ENCODE data around the gene INSL3.

DNA sequence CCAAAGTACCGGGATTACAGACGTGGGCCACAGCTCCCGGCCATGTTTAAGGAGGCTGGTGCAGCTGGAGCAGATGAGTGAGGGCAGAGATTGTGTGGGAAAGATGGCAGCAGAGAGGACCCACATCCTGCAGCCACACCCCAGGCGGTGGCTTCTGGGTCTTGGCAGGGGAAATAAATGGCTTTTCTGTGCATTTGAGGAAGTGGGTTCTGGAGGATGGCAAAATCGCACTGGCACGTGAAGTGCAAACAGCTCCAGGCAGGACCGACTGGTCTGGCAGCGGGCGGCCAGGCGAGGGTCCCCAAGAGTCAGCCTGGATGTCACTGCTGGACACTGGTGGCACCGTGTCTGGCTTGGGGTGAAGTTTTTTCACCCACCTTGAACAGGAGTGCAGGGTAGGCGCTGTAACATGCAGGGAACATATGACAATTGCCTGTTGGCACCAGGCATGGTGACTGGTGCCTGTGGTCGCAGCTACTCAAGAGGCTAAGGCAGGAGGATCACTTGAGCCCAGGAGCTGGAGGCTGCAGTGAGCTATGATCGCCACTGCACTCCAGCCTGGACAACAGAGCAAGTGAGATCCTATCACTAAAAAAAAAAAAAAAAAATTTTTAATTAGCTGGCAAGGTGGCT, 17.9 kb downstream of the INSL3 start:
- TF ChIP-seq, protein P1, sequence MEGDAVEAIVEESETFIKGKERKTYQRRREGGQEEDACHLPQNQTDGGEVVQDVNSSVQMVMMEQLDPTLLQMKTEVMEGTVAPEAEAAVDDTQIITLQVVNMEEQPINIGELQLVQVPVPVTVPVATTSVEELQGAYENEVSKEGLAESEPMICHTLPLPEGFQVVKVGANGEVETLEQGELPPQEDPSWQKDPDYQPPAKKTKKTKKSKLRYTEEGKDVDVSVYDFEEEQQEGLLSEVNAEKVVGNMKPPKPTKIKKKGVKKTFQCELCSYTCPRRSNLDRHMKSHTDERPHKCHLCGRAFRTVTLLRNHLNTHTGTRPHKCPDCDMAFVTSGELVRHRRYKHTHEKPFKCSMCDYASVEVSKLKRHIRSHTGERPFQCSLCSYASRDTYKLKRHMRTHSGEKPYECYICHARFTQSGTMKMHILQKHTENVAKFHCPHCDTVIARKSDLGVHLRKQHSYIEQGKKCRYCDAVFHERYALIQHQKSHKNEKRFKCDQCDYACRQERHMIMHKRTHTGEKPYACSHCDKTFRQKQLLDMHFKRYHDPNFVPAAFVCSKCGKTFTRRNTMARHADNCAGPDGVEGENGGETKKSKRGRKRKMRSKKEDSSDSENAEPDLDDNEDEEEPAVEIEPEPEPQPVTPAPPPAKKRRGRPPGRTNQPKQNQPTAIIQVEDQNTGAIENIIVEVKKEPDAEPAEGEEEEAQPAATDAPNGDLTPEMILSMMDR (IDR thresholded peaks at IDR 0.05; ENCODE audit: poor library complexity, severe bottlenecking) = no peak
- TF ChIP-seq EP300 (conservative IDR thresholded peaks at IDR 0.05; ENCODE audit: poor library complexity, severe bottlenecking) (no peak), EZH2 (IDR thresholded peaks at IDR 0.05; ENCODE audit: borderline replicate concordance, insufficient read depth, low read length, poor library complexity, severe bottlenecking) (no peak), MXI1 (conservative IDR thresholded peaks at IDR 0.05; ENCODE audit: poor library complexity, severe bottlenecking) (no peak), POLR2AphosphoS5 (IDR thresholded peaks at IDR 0.05) (no peak), RAD21 (conservative IDR thresholded peaks at IDR 0.05) (no peak), SMC3 (conservative IDR thresholded peaks at IDR 0.05; ENCODE audit: poor library complexity) (no peak), TAF1 (IDR thresholded peaks at IDR 0.05; ENCODE audit: low read depth) (no peak)
- TF ChIP-seq, protein P2, sequence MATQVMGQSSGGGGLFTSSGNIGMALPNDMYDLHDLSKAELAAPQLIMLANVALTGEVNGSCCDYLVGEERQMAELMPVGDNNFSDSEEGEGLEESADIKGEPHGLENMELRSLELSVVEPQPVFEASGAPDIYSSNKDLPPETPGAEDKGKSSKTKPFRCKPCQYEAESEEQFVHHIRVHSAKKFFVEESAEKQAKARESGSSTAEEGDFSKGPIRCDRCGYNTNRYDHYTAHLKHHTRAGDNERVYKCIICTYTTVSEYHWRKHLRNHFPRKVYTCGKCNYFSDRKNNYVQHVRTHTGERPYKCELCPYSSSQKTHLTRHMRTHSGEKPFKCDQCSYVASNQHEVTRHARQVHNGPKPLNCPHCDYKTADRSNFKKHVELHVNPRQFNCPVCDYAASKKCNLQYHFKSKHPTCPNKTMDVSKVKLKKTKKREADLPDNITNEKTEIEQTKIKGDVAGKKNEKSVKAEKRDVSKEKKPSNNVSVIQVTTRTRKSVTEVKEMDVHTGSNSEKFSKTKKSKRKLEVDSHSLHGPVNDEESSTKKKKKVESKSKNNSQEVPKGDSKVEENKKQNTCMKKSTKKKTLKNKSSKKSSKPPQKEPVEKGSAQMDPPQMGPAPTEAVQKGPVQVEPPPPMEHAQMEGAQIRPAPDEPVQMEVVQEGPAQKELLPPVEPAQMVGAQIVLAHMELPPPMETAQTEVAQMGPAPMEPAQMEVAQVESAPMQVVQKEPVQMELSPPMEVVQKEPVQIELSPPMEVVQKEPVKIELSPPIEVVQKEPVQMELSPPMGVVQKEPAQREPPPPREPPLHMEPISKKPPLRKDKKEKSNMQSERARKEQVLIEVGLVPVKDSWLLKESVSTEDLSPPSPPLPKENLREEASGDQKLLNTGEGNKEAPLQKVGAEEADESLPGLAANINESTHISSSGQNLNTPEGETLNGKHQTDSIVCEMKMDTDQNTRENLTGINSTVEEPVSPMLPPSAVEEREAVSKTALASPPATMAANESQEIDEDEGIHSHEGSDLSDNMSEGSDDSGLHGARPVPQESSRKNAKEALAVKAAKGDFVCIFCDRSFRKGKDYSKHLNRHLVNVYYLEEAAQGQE (IDR thresholded peaks at IDR 0.05; ENCODE audit: borderline replicate concordance) = no peak
